Mucosa of stomach (tissue), 1 donor: ENCODE data around the gene PLEKHA5.
"Not testable (repeated sequence)": the region's sequence is repeated elsewhere in the genome, so short reads cannot be mapped to it uniquely, and the experiment has no call there.

Experiments used
- H3K27me3 ChIP-seq: one replicate; pipeline ENCODE4 v1.7.0; 2013; ENCODE audit warnings: mild to moderate bottlenecking, low read length; ENCODE audit not compliant: control insufficient read depth, insufficient read depth
- H3K36me3 ChIP-seq: one replicate; pipeline ENCODE4 v1.7.0; 2013; ENCODE audit warnings: low read length; ENCODE audit not compliant: control insufficient read depth, insufficient read depth
- H3K4me1 ChIP-seq: one replicate; pipeline ENCODE4 v1.7.0; 2013; ENCODE audit warnings: mild to moderate bottlenecking, low read length; ENCODE audit not compliant: control insufficient read depth, insufficient read depth
- H3K4me3 ChIP-seq: one replicate; pipeline ENCODE4 v1.7.0; 2013; ENCODE audit warnings: low read length
- H3K9ac ChIP-seq: one replicate; pipeline ENCODE4 v1.7.0; 2013; ENCODE audit warnings: mild to moderate bottlenecking, low read length, moderate library complexity
- H3K9me3 ChIP-seq: one replicate; pipeline ENCODE4 v1.7.0; 2013; ENCODE audit warnings: mild to moderate bottlenecking, low read length, moderate library complexity; ENCODE audit not compliant: control insufficient read depth
- donor health status: Pancreatic carcinoma.

Gene PLEKHA5

GRCh38 chr12:19398376-19399363, 269.1 kb downstream of the PLEKHA5 start:
- Histone ChIP-seq H3K9me3 (no peaks in the 10 kb centered on the region), H3K4me3 (no peak overlapping the region), H3K4me1 (no peaks in the 10 kb centered on the region), H3K36me3 (no peaks in the 10 kb centered on the region), H3K9ac (no peak overlapping the region), H3K27me3 (no peaks in the 10 kb centered on the region)

- not testable (repeated sequence) for H3K4me1 ChIP-seq, H3K9me3 ChIP-seq, H3K36me3 ChIP-seq, H3K27me3 ChIP-seq, H3K9ac ChIP-seq, H3K4me3 ChIP-seq
These were observed 271.2 kb downstream of the PLEKHA5 start for GRCh38 chr12:19400649-19401285.

DNA sequence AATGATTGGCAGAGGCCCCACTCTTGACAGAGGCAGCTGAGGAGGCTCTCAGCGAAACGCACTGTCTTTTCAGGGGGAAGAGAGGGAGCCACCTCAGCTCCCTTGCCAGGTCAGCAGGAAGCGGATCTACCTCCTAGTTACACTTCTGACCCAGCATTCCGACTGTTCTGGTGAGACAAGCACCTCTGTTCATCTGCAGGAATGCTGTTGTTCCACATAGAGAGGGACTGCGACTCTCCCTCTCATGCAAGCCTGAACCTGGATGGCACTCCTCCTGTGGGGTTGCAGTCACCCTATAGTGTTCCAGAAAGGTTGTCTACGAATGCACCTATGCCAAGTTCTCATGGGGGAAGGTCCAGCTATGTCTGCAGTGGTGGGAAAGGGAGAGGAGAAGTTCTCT, 272.7 kb downstream of the PLEKHA5 start:
- no peak overlapping the region for H3K4me3 ChIP-seq
- H3K36me3 ChIP-seq = no peaks in the 10 kb centered on the region
- no peak overlapping the region for H3K9ac ChIP-seq
- H3K4me1 ChIP-seq = no peaks in the 10 kb centered on the region
- H3K27me3 ChIP-seq = no peaks in the 10 kb centered on the region
- H3K9me3 ChIP-seq = no peaks in the 10 kb centered on the region

- Histone ChIP-seq H3K9ac (no peak overlapping the region), H3K36me3 (no peaks in the 10 kb centered on the region), H3K27me3 (no peaks in the 10 kb centered on the region), H3K4me3 (no peak overlapping the region), H3K4me1 (no peaks in the 10 kb centered on the region), H3K9me3 (no peaks in the 10 kb centered on the region)
These were observed 273.4 kb downstream of the PLEKHA5 start for GRCh38 chr12:19402743-19403431.

DNA sequence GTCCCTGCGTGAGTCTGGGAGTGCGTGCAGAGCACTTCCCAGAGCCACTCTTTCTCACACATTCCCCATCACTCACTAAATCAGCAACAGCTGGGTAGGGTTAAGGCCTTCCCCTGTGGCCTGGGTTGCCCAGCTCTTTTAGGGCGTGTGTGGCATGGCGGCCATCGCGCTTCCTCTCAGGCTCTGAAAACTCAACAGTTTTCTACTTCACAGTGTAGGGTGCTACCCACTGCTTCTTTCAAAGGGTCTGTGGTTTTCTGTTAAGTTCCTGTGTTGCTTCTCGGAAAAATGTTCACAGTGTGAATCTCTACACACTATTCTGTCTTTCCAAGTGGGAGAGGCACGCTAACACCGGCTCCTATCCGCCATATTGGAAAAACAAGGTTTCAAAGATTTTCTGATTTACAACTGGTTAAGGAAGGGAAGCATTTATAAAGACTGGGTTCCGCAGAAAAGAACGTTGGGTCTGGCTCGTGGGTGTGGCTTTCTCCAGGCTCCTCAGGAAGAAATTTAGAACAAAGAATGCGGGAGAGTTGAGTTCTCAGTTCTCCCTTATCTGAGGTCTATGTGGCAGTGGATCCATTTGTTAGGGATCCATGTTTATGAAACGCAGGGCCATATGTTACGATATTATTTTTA, 274.8 kb downstream of the PLEKHA5 start:
- Histone ChIP-seq H3K27me3 (no peaks in the 10 kb centered on the region), H3K36me3 (no peaks in the 10 kb centered on the region), H3K4me3 (no peak overlapping the region), H3K9me3 (no peaks in the 10 kb centered on the region), H3K4me1 (no peaks in the 10 kb centered on the region), H3K9ac (no peak overlapping the region)

DNA sequence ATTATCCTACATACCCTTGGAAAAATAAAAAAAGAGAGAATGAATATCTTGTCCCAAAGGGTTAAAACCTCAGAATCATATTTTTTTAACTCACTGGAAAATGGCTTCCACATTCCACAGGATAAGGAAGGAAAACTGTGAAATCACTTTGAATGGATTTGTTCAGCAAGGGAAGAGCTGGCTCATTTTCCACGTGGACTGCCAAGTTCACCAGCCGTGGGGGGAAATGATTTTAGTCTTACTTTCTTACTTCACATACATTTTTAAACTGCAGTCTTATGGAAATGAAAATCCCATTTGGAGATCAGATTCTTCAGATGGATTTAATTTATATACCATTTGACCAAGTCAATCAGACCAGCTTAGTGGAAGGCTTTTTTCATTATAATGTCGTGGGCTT, 279.8 kb downstream of the PLEKHA5 start:
- Histone ChIP-seq H3K9ac (no peak overlapping the region), H3K4me1 (no peaks in the 10 kb centered on the region), H3K4me3 (no peak overlapping the region), H3K36me3 (no peaks in the 10 kb centered on the region), H3K9me3 (no peaks in the 10 kb centered on the region), H3K27me3 (no peaks in the 10 kb centered on the region)

DNA sequence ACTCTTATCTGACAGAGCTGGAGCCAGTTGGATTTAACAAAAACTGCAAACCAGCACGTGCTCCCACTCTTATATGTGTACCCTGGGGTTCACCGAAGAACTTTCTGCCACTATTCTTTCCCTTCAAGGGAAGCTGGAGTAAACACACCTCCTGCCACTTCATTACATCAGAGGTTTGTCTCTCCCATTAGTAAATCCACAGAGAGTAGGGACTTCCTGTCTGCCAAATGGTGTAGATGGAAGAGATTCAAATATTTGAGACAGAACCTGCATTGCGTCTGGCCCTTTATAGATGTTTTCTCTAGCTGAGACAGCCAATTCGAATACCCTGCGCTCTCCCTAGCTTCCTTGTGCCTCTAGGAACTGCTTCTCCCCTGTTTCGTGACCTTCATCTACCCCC, 280.7 kb downstream of the PLEKHA5 start:
- H3K9me3 ChIP-seq = no peaks in the 10 kb centered on the region
- H3K9ac ChIP-seq = no peak overlapping the region
- no peaks in the 10 kb centered on the region for H3K36me3 ChIP-seq
- H3K4me1 ChIP-seq = no peaks in the 10 kb centered on the region
- no peaks in the 10 kb centered on the region for H3K27me3 ChIP-seq
- H3K4me3 ChIP-seq = no peak overlapping the region

GRCh38 chr12:19410629-19411185, 281.2 kb downstream of the PLEKHA5 start:
- Histone ChIP-seq H3K4me3 (no peak overlapping the region), H3K9ac (no peak overlapping the region), H3K27me3 (no peaks in the 10 kb centered on the region), H3K9me3 (no peaks in the 10 kb centered on the region), H3K4me1 (no peaks in the 10 kb centered on the region), H3K36me3 (no peaks in the 10 kb centered on the region)

GRCh38 chr12:19411234-19412204, 282.0 kb downstream of the PLEKHA5 start:
- Histone ChIP-seq H3K4me3 (no peak overlapping the region), H3K9ac (no peak overlapping the region), H3K36me3 (no peaks in the 10 kb centered on the region), H3K4me1 (no peaks in the 10 kb centered on the region), H3K9me3 (no peaks in the 10 kb centered on the region), H3K27me3 (no peaks in the 10 kb centered on the region)

GRCh38 chr12:19412844-19413243, 283.3 kb downstream of the PLEKHA5 start:
- no peaks in the 10 kb centered on the region for H3K36me3 ChIP-seq
- no peaks in the 10 kb centered on the region for H3K9me3 ChIP-seq
- no peak overlapping the region for H3K4me3 ChIP-seq
- H3K9ac ChIP-seq = no peak overlapping the region
- no peaks in the 10 kb centered on the region for H3K4me1 ChIP-seq
- H3K27me3 ChIP-seq = no peaks in the 10 kb centered on the region

GRCh38 chr12:19413582-19413981, 284.0 kb downstream of the PLEKHA5 start:
- H3K4me1 ChIP-seq, H3K9ac ChIP-seq, H3K4me3 ChIP-seq, H3K9me3 ChIP-seq, H3K36me3 ChIP-seq, H3K27me3 ChIP-seq: not testable (repeated sequence)
